PC-3 (cell line): ENCODE results near the gene DMRTA2. TPM values are rescaled to one million over a fixed set of nuclear protein-coding genes. Genes with fewer than 3 reads are reported as not detected.

ENCODE experiments used
- ATAC-seq: fragments of 200-7000 bp; cut with Tn5 transposase; 2 replicates; pipeline ENCODE4 v1.9.1; 2020; ENCODE audit warnings: mild to moderate bottlenecking, moderate library complexity
- BruUV-seq: library from RNA; stranded (reverse); fragments of 400-500 nt; replicated peaks from 2 replicates; lab custom pipeline; 2021; lab: Mats Ljungman, UMichigan
- CTCF ChIA-PET: fragments of 300-600 bp; sonication (Branson Sonifier 250); formaldehyde crosslinking; loops from one replicate; lab custom pipeline; 2022; ENCODE audit warnings: antibody characterized with exemption; lab: Charles Lee
- POLR2A ChIA-PET: fragments of 300-600 bp; sonication (Branson Sonifier 250); formaldehyde crosslinking; loops from one replicate; lab custom pipeline; 2022; ENCODE audit warnings: antibody characterized with exemption; ENCODE audit not compliant: unreplicated experiment; lab: Charles Lee
- DNase-seq: peaks from one replicate; pipeline ENCODE4 v3.0.0-alpha.2; 2015
- H2AFZ ChIP-seq: fragments of 300-600 bp; sonication (generic); 2 replicates; pipeline ENCODE4 v1.6.0; 2016; ENCODE audit warnings: antibody characterized with exemption, low read length
- H3F3A ChIP-seq: fragments of 300-600 bp; sonication (generic); one replicate; pipeline ENCODE4 v1.6.0; 2017; ENCODE audit warnings: antibody characterized with exemption, low read length, control low read depth, mild to moderate bottlenecking; ENCODE audit not compliant: unreplicated experiment
- H3K27ac ChIP-seq: fragments of 300-600 bp; sonication (generic); 2 replicates; pipeline ENCODE4 v1.5.1; 2016; ENCODE audit warnings: mild to moderate bottlenecking, low read length
- H3K27me3 ChIP-seq: fragments of 300-600 bp; sonication (generic); 2 replicates; pipeline ENCODE4 v1.6.1; 2016; ENCODE audit warnings: low read length, mixed read lengths
- H3K36me3 ChIP-seq: fragments of 300-600 bp; sonication (generic); 2 replicates; pipeline ENCODE4 v1.6.1; 2016; ENCODE audit warnings: low read depth, mixed run types, low read length, mixed read lengths
- H3K4me1 ChIP-seq: fragments of 300-600 bp; sonication (generic); 2 replicates; pipeline ENCODE4 v1.5.1; 2016; ENCODE audit warnings: low read length; ENCODE audit not compliant: insufficient read depth
- H3K4me2 ChIP-seq: fragments of 300-600 bp; sonication (generic); 2 replicates; pipeline ENCODE4 v1.6.0; 2016; ENCODE audit warnings: low read length
- H3K4me3 ChIP-seq: fragments of 300-600 bp; sonication (generic); 2 replicates; pipeline ENCODE4 v1.5.1; 2016; ENCODE audit warnings: mild to moderate bottlenecking, low read length, mixed read lengths
- H3K79me2 ChIP-seq: fragments of 300-600 bp; sonication (generic); 2 replicates; pipeline ENCODE4 v1.6.1; 2017; ENCODE audit warnings: low read length, mixed read lengths
- H3K9ac ChIP-seq: fragments of 300-600 bp; sonication (generic); 2 replicates; pipeline ENCODE4 v1.6.0; 2016; ENCODE audit warnings: mild to moderate bottlenecking, low read length
- H3K9me2 ChIP-seq: fragments of 300-600 bp; sonication (generic); replicated peaks from 2 replicates; pipeline ENCODE4 v1.6.1; 2016; ENCODE audit warnings: mixed run types, low read length, mixed read lengths
- H3K9me3 ChIP-seq: fragments of 300-600 bp; sonication (generic); 2 replicates; pipeline ENCODE4 v1.6.1; 2016; ENCODE audit warnings: low read length, mixed read lengths
- H4K20me1 ChIP-seq: fragments of 300-600 bp; sonication (generic); 2 replicates; pipeline ENCODE4 v1.6.1; 2016; ENCODE audit warnings: low read length, mixed read lengths
- CTCF ChIP-seq: fragments of 300-600 bp; sonication (generic); conservative IDR thresholded peaks from 2 replicates; pipeline ENCODE4 v1.5.1; 2017; ENCODE audit warnings: antibody characterized with exemption, low read depth, mild to moderate bottlenecking, low read length
- EZH2 ChIP-seq: fragments of 300-600 bp; sonication (generic); IDR thresholded peaks from one replicate; pipeline ENCODE4 v1.6.1; 2017; ENCODE audit warnings: antibody characterized with exemption, mild to moderate bottlenecking, low read length; ENCODE audit not compliant: unreplicated experiment
- EZH2phosphoT487 ChIP-seq: fragments of 300-600 bp; sonication (generic); IDR thresholded peaks from 2 replicates; pipeline ENCODE4 v1.6.1; 2018; ENCODE audit warnings: mild to moderate bottlenecking, antibody characterized with exemption, low read length, borderline replicate concordance
- intact Hi-C: fragments of 100-400 bp; cut with micrococcal nuclease; formaldehyde crosslinking; loops from 2 replicates; pipeline ENCODE4 v1.9.0; 2023
- total RNA-seq: library from RNA; depleted of rRNA; stranded (reverse); fragments of >200 nt; gene quantifications from 2 replicates; pipeline ENCODE4 v1.2.3, GENCODE V29; 2014

Gene DMRTA2
- total RNA-seq, 1 experiment from 2014 or later, result not detected

GRCh38 chr1:50415235-50416149 lies 7.8 kb downstream of the DMRTA2 start:
- Histone ChIP-seq H3K27me3 (no peaks in the 10 kb centered on the region), H3K9me3 (no peaks in the 10 kb centered on the region), H3K36me3 (no peaks in the 10 kb centered on the region), H3K4me3 (no peak overlapping the region), H3K79me2 (no peaks in the 10 kb centered on the region), H3K4me1 (no peaks in the 10 kb centered on the region), H3K4me2 (no peak overlapping the region), H2AFZ (no peak overlapping the region), H3K27ac (no peak overlapping the region), H3K9ac (no peak overlapping the region), H3F3A (no peaks in the 10 kb centered on the region), H4K20me1 (no peaks in the 10 kb centered on the region), H3K9me2 (no peaks in the 10 kb centered on the region)
- ChIA-PET POLR2A (no interaction called here), CTCF (no interaction called here)
- DNase-seq, result no peak
- no TSS peak for BruUV-seq
- ATAC-seq, result no peak
- TF ChIP-seq CTCF (no peak), EZH2 (no peak), EZH2phosphoT487 (no peak)
- intact Hi-C loops, result no loop called here

GRCh38 chr1:50414853-50415234 lies 8.4 kb downstream of the DMRTA2 start:
- CTCF ChIA-PET, result no interaction called here
- H3K9me2 ChIP-seq, result no peaks in the 10 kb centered on the region
- ATAC-seq (no peak), DNase-seq (no peak)
- TF ChIP-seq CTCF (no peak), EZH2phosphoT487 (no peak), EZH2 (no peak)
- H3K27me3 ChIP-seq, result no peaks in the 10 kb centered on the region
- intact Hi-C loops, result no loop called here
- POLR2A ChIA-PET, result no interaction called here
- H3K36me3 ChIP-seq, result no peaks in the 10 kb centered on the region
- no peak overlapping the region for H3K27ac ChIP-seq
- BruUV-seq, result no TSS peak
- H3F3A ChIP-seq, result no peaks in the 10 kb centered on the region
- H4K20me1 ChIP-seq, result no peaks in the 10 kb centered on the region
- no peak overlapping the region for H2AFZ ChIP-seq
- H3K4me1 ChIP-seq, result no peaks in the 10 kb centered on the region
- H3K9me3 ChIP-seq, result no peaks in the 10 kb centered on the region
- no peak overlapping the region for H3K9ac ChIP-seq
- no peak overlapping the region for H3K4me3 ChIP-seq
- H3K4me2 ChIP-seq, result no peak overlapping the region
- no peaks in the 10 kb centered on the region for H3K79me2 ChIP-seq
